HepG2 (cell line): Measurements from ENCODE around the gene ZNF483. TPM values are rescaled to one million over a fixed set of nuclear protein-coding genes. Genes with fewer than 3 reads are reported as not detected.
A peak's percentile ranks its signal among the peaks of the same experiment; 100 is the strongest.

Experiments used
- ARID2 ChIP-seq: sonication (generic); formaldehyde crosslinking; IDR thresholded peaks from 2 replicates; pipeline ENCODE4 v1.8.1; 2022; ENCODE audit warnings: mild to moderate bottlenecking, missing genetic modification reagents, borderline replicate concordance
- BCL6 ChIP-seq: IDR thresholded peaks from 2 replicates; pipeline ENCODE4 v1.6.1; 2016; ENCODE audit warnings: missing genetic modification reagents, missing compliant biosample characterization
- BHLHE40 ChIP-seq: IDR thresholded peaks from 2 replicates; pipeline ENCODE4 v1.6.1; 2011; ENCODE audit warnings: low read length, improper control_type of control experiment
- CEBPG ChIP-seq: IDR thresholded peaks from 2 replicates; pipeline ENCODE4 v1.6.1; 2016
- E2F2 ChIP-seq: sonication (generic); formaldehyde crosslinking; IDR thresholded peaks from 2 replicates; pipeline ENCODE4 v1.4.0; 2020; ENCODE audit warnings: missing genetic modification reagents, borderline replicate concordance
- GPN1 ChIP-seq: sonication (generic); formaldehyde crosslinking; IDR thresholded peaks from 2 replicates; pipeline ENCODE4 v1.5.1; 2020; ENCODE audit warnings: missing genetic modification reagents, borderline replicate concordance
- HNRNPUL1 ChIP-seq: fragments of 200-400 bp; formaldehyde crosslinking; IDR thresholded peaks from 2 replicates; pipeline ENCODE4 v1.6.1; 2017; ENCODE audit warnings: low read depth, mild to moderate bottlenecking, low read length, moderate library complexity
- IKZF4 ChIP-seq: sonication (generic); formaldehyde crosslinking; IDR thresholded peaks from 2 replicates; pipeline ENCODE4 v1.5.1; 2020; ENCODE audit warnings: borderline replicate concordance, mild to moderate bottlenecking, low read depth, missing genetic modification reagents; ENCODE audit errors: not compliant biosample characterization
- JARID2 ChIP-seq: sonication (generic); formaldehyde crosslinking; IDR thresholded peaks from 2 replicates; pipeline ENCODE4 v1.8.1; 2023; ENCODE audit warnings: missing genetic modification reagents, inconsistent platforms; ENCODE audit not compliant: insufficient replicate concordance
- MAFF ChIP-seq: IDR thresholded peaks from 2 replicates; pipeline ENCODE4 v1.6.1; 2011; ENCODE audit warnings: low read depth, low read length, improper control_type of control experiment
- MAFG ChIP-seq: sonication (generic); formaldehyde crosslinking; IDR thresholded peaks from 2 replicates; pipeline ENCODE4 v1.5.1; 2020; ENCODE audit warnings: mild to moderate bottlenecking, missing genetic modification reagents
- NFAT5 ChIP-seq: sonication (generic); formaldehyde crosslinking; IDR thresholded peaks from 2 replicates; pipeline ENCODE4 v1.4.0; 2020; ENCODE audit warnings: missing genetic modification reagents
- PHF5A ChIP-seq: IDR thresholded peaks from one replicate; pipeline ENCODE4 v1.6.1; 2018; ENCODE audit warnings: low read depth, missing genetic modification reagents; ENCODE audit not compliant: unreplicated experiment
- REL ChIP-seq: sonication (generic); formaldehyde crosslinking; conservative IDR thresholded peaks from 2 replicates; pipeline ENCODE4 v1.8.0; 2022; ENCODE audit warnings: mild to moderate bottlenecking, missing genetic modification reagents, moderate library complexity
- SKI ChIP-seq: fragments of 450-650 bp; IDR thresholded peaks from one replicate; pipeline ENCODE4 v1.6.1; 2018; ENCODE audit warnings: mild to moderate bottlenecking; ENCODE audit not compliant: partially characterized antibody
- SRSF1 ChIP-seq: fragments of 200-400 bp; formaldehyde crosslinking; optimal IDR thresholded peaks from 2 replicates; pipeline ENCODE3; 2017; ENCODE audit warnings: mild to moderate bottlenecking, low read depth, low read length, moderate library complexity
- SRSF4 ChIP-seq: fragments of 200-400 bp; formaldehyde crosslinking; IDR thresholded peaks from one replicate; pipeline ENCODE4 v1.6.1; 2018; ENCODE audit warnings: mild to moderate bottlenecking, low read depth, low read length, moderate library complexity; ENCODE audit not compliant: poor library complexity, severe bottlenecking
- ZMAT3 ChIP-seq: sonication (generic); formaldehyde crosslinking; conservative IDR thresholded peaks from 2 replicates; pipeline ENCODE4 v1.7.0; 2021; ENCODE audit warnings: missing genetic modification reagents
- ZNF687 ChIP-seq: sonication (generic); formaldehyde crosslinking; IDR thresholded peaks from 2 replicates; pipeline ENCODE4 v1.5.1; 2020; ENCODE audit warnings: mild to moderate bottlenecking, missing genetic modification reagents, moderate library complexity
- ZNF737 ChIP-seq: sonication (generic); formaldehyde crosslinking; IDR thresholded peaks from 2 replicates; pipeline ENCODE4 v1.5.0; 2020; ENCODE audit warnings: missing genetic modification reagents, mild to moderate bottlenecking, borderline replicate concordance
- polyA plus RNA-seq, 8 experiments: library from polyadenylated mRNA; depleted of rRNA in 3 of 8; stranded (reverse) in 7 of 8; unstranded in 1 of 8; fragments of >200 nt; fragmentation: Illumina TruSeq in 4 of 8; extraction: Trizol in 4 of 8; gene quantifications; 2 replicates each; pipeline versions ENCODE4 v1.2.1 to v1.2.3, GENCODE V29; 2011 to 2016; ENCODE audit warnings: low read depth in 4 of 8, missing spikeins in 1 of 8, mixed read lengths in 1 of 8; ENCODE audit not compliant: insufficient read depth in 1 of 8
- total RNA-seq, 5 experiments: library from RNA; depleted of rRNA; stranded (reverse); fragments of >200 nt; fragmentation: Illumina TruSeq; extraction: Trizol; gene quantifications; 2 replicates each; pipeline ENCODE4 v1.2.3, GENCODE V29; 2016; ENCODE audit warnings: low read depth in 1 of 5

Gene ZNF483
- total and polyA plus RNA-seq, 2 of the 13 experiments (the other 11 are each of a cell fraction or from before 2014, with no cell fraction given) = 2.0 to 9.5 TPM

GRCh38 chr9:111524731-111525055, 286 bp upstream of the ZNF483 start (continued):
- TF ChIP-seq ZNF687 (CRISPR knock-in tag) (no peak), PHF5A (CRISPR knock-in tag) (no peak), SRSF4 (no peak), CEBPG (CRISPR knock-in tag) (no peak), BCL6 (no peak), JARID2 (peak; percentile 72), REL (no peak), ARID2 (CRISPR knock-in tag) (no peak), MAFF (no peak), IKZF4 (CRISPR knock-in tag) (no peak), E2F2 (CRISPR knock-in tag) (no peak), MAFG (no peak), SKI (no peak), NFAT5 (no peak), ZNF737 (CRISPR knock-in tag) (no peak), GPN1 (CRISPR knock-in tag) (no peak), SRSF1 (no peak), ZMAT3 (CRISPR knock-in tag) (no peak), BHLHE40 (no peak), HNRNPUL1 (no peak)
